GM10847 (cell line): ENCODE results near the gene SLC5A8.

Experiments used
- POLR2A ChIP-seq: IDR thresholded peaks from 2 replicates; pipeline ENCODE4 v1.6.1; 2011; ENCODE audit not compliant: insufficient read length; ENCODE audit errors: extremely low read depth

Gene SLC5A8

DNA sequence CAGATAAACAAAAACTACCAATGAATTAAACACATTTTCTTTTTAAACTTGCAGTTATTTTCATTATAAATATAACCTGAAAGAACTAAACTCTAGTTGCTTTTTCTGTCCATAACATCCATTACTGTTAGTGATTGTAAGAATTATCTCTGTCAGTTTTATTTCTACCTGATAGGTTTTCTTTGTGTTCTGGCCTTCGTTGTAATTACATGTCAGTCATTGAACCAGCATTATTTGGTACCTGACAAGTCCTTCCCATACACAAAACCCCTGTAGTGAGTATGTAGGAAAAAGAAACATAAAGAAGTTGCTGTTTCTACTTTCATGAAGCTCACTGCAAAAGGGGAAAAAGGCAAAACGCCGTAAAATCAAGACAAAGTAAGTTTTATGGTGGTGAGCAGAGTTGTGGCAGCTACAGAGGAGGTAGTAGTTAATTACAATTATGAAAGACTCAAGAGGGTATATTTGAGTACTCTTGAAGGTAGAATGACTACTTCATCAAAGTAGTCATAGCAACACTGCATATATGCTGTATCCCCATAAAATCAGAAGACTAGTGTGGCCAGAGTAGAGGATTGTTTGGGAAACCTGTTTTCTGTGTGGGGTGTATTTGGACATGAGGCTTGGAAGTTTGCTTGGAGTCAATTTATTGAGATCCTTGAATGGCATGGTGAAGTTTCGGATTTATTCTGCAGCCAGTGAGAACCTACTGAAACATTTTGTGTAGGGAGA lies 102.8 kb downstream of the SLC5A8 start:
- TF ChIP-seq POLR2A = no peak
